Adrenal gland (tissue), 5 donors: Measurements from ENCODE around the gene EYS.

Experiments used
- POLR2A ChIP-seq, 2 donors: fragments of 450-650 bp; IDR thresholded peaks; one replicate each; pipeline ENCODE4 v1.6.1; 2017; ENCODE audit warnings: antibody characterized with exemption in 2 of 2, mild to moderate bottlenecking in 2 of 2, moderate library complexity in 1 of 2
- TF ChIP-seq, protein P1 (sequence below), 6 experiments: fragments of 450-650 bp in 4 of 6; fragments of 200-600 bp in 2 of 6; sonication (generic) in 1 of 6; IDR thresholded peaks; 1 replicate in 5 of 6; 2 replicates in 1 of 6; pipeline versions ENCODE4 v1.5.1 to v1.8.0; 2016 to 2021; ENCODE audit warnings: antibody characterized with exemption in 6 of 6, mild to moderate bottlenecking in 2 of 6, moderate library complexity in 1 of 6
- donor health status: DM: no; HTN: no; CAD: no.

- TF ChIP-seq, protein P1, sequence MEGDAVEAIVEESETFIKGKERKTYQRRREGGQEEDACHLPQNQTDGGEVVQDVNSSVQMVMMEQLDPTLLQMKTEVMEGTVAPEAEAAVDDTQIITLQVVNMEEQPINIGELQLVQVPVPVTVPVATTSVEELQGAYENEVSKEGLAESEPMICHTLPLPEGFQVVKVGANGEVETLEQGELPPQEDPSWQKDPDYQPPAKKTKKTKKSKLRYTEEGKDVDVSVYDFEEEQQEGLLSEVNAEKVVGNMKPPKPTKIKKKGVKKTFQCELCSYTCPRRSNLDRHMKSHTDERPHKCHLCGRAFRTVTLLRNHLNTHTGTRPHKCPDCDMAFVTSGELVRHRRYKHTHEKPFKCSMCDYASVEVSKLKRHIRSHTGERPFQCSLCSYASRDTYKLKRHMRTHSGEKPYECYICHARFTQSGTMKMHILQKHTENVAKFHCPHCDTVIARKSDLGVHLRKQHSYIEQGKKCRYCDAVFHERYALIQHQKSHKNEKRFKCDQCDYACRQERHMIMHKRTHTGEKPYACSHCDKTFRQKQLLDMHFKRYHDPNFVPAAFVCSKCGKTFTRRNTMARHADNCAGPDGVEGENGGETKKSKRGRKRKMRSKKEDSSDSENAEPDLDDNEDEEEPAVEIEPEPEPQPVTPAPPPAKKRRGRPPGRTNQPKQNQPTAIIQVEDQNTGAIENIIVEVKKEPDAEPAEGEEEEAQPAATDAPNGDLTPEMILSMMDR (IDR thresholded peaks at IDR 0.05) = no peak
- no peak for TF ChIP-seq POLR2A (IDR thresholded peaks at IDR 0.05)
These were observed 1168.3 kb downstream of the EYS start for GRCh38 chr6:64538722-64539121.
